Measurements from ENCODE around the gene TSEN34. TPM values are rescaled to one million over a fixed set of nuclear protein-coding genes. Genes with fewer than 3 reads are reported as not detected.

The TSEN34 gene
- total and polyA plus RNA-seq, 7 experiments from 2014 or later = 9.5 to 48.7 (median 23.7) TPM

DNA sequence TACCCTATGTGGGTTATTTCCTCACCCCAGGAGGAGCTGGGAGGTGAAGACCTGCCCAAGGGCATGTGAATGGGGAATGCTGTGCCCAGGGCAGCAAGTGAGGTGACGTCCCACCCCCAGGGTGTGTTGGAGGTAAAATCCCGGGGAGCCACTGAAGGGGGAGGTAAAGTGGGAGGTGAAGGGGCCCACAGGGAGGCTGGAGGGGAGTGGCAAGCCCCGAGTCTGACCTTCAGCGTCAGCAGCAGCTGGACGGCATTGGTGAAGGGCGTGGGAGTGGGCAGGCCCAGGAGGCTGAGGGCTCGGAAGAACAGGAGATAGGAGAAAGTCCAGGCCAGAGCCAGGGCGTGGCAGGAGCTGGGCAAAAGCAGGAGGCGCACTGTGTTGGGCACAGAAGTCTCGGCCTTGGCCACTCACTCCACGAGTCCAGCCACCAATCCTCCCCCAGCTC lies 4.2 kb upstream of the TSEN34 start:
- H3K9me3 Mint-ChIP-seq = peaks cover 0 to 2% (median 0%) of the 10 kb centered on the region in 11 donors
- peaks cover 15 to 16% of the 10 kb centered on the region in 2 donors for H3K4me1 ChIP-seq (ENCODE audit: control insufficient read depth in 2 of 2, insufficient read depth in 2 of 2, low read length in 2 of 2)
- H3K9me3 ChIP-seq (ENCODE audit: control insufficient read depth in 2 of 3, low read length in 3 of 3) = no peaks in the 10 kb centered on the region
- ChIA-PET CTCF (no interaction called here), POLR2A (interaction anchor here (2.6 to 7.0 kb wide), 2 partner anchors 14 to 28 kb away, joined by 11 to 135 read pairs; partner anchors contain the start of genes LENG1 and RPS9)
- peak overlapping the region in 8 of 10 donors; percentile 56 to 97 (median 90) for H3K4me3 Mint-ChIP-seq
- ATAC-seq (no peak), DNase-seq (no peak)
- intact Hi-C loops (cut with micrococcal nuclease) = no loop called here
- H3K27me3 ChIP-seq (ENCODE audit: control insufficient read depth in 2 of 2, insufficient read depth in 2 of 2, low read length in 2 of 2) = no peaks in the 10 kb centered on the region
- H3K27ac Mint-ChIP-seq = peak overlapping the region in 5 of 9 donors; percentile 73 to 100 (median 82)
- H3K4me1 Mint-ChIP-seq = peaks cover 7 to 30% (median 28%) of the 10 kb centered on the region in 7 donors
- H3K27ac ChIP-seq (ENCODE audit: low read depth, low read length) = no peak overlapping the region
- H3K4me3 ChIP-seq (ENCODE audit: low read length) = no peak overlapping the region
- H3K36me3 ChIP-seq (ENCODE audit: control insufficient read depth in 2 of 3, insufficient read depth in 3 of 3, low read length in 3 of 3) = peaks cover 0 to 9% (median 0%) of the 10 kb centered on the region in 3 experiments
- H3K27me3 Mint-ChIP-seq = peaks cover 0 to 2% (median 0%) of the 10 kb centered on the region in 5 donors
- peaks cover 0 to 9% (median 0%) of the 10 kb centered on the region in 5 donors for H3K36me3 Mint-ChIP-seq

GRCh38 chr19:54188215-54188871 lies 2.8 kb upstream of the TSEN34 start:
- peaks cover 20 to 22% of the 10 kb centered on the region in 2 donors for H3K4me1 ChIP-seq (ENCODE audit: control insufficient read depth in 2 of 2, insufficient read depth in 2 of 2, low read length in 2 of 2)
- peaks cover 0 to 2% (median 0%) of the 10 kb centered on the region in 5 donors for H3K27me3 Mint-ChIP-seq
- ChIA-PET POLR2A (interaction anchor here (1.0 to 7.0 kb wide), 11 partner anchors 12 to 73 kb away, joined by 3 to 135 read pairs (median 11); partner anchors contain the start of genes CNOT3, LENG1, PRPF31 and RPS9), CTCF (interaction anchor here (0.9 to 2.1 kb wide), 4 partner anchors 20 to 79 kb away, joined by 3 to 6 read pairs (median 4); partner anchors contain the start of genes CNOT3 and LENG1)
- no peak for ATAC-seq
- peak in 2 of 9 donors; percentile 73 to 77 for DNase-seq
- peak overlapping the region; percentile 99 for H3K27ac ChIP-seq (ENCODE audit: low read depth, low read length)
- H3K9me3 Mint-ChIP-seq = peaks cover 0 to 2% (median 0%) of the 10 kb centered on the region in 11 donors
- H3K4me3 ChIP-seq (ENCODE audit: low read length) = peak overlapping the region; percentile 81
- peak overlapping the region; percentile 77 to 99 (median 90) for H3K4me3 Mint-ChIP-seq
- H3K27me3 ChIP-seq (ENCODE audit: control insufficient read depth in 2 of 2, insufficient read depth in 2 of 2, low read length in 2 of 2) = no peaks in the 10 kb centered on the region
- H3K36me3 Mint-ChIP-seq = peaks cover 0 to 14% (median 4%) of the 10 kb centered on the region in 5 donors
- peaks cover 1 to 13% (median 2%) of the 10 kb centered on the region in 3 experiments for H3K36me3 ChIP-seq (ENCODE audit: control insufficient read depth in 2 of 3, insufficient read depth in 3 of 3, low read length in 3 of 3)
- peak overlapping the region; percentile 52 to 100 (median 82) for H3K27ac Mint-ChIP-seq
- H3K9me3 ChIP-seq (ENCODE audit: control insufficient read depth in 2 of 3, low read length in 3 of 3) = no peaks in the 10 kb centered on the region
- intact Hi-C loops (cut with micrococcal nuclease) = loop anchor here in 1 of 2 donors (2.0 kb wide), 1 partner anchor 20 kb away; no protein-coding TSS in a partner anchor
- peaks cover 15 to 42% (median 39%) of the 10 kb centered on the region in 7 donors for H3K4me1 Mint-ChIP-seq

GRCh38 chr19:54189145-54189734 lies 1.9 kb upstream of the TSEN34 start, which contains the start of gene MBOAT7:
Gene MBOAT7 (minus strand): TSS chr19:54189580. CDS start chr19:54188508, 1,072 bp downstream.
- H3K4me3 ChIP-seq (ENCODE audit: low read length) = peak within 1 kb of the TSS; percentile 81
- peaks cover 5 to 18% (median 5%) of the 10 kb centered on the region in 3 experiments for H3K36me3 ChIP-seq (ENCODE audit: control insufficient read depth in 2 of 3, insufficient read depth in 3 of 3, low read length in 3 of 3)
- no peak for ATAC-seq
- no peaks in the 10 kb centered on the region for H3K9me3 ChIP-seq (ENCODE audit: control insufficient read depth in 2 of 3, low read length in 3 of 3)
- Mint-ChIP-seq H3K4me1 (peaks cover 15 to 47% (median 39%) of the 10 kb centered on the region in 7 donors), H3K27me3 (peaks cover 0 to 2% (median 0%) of the 10 kb centered on the region in 5 donors), H3K9me3 (peaks cover 0 to 2% (median 0%) of the 10 kb centered on the region in 11 donors), H3K27ac (peak within 1 kb of the TSS; percentile 97 to 100 (median 99)), H3K36me3 (peaks cover 0 to 18% (median 5%) of the 10 kb centered on the region in 5 donors), H3K4me3 (peak within 1 kb of the TSS; percentile 90 to 100 (median 93))
- intact Hi-C loops (cut with micrococcal nuclease) = loop anchor here (1.0 to 2.0 kb wide), 4 partner anchors 11 to 42 kb away; no protein-coding TSS in a partner anchor
- peak within 1 kb of the TSS; percentile 99 for H3K27ac ChIP-seq (ENCODE audit: low read depth, low read length)
- DNase-seq = no peak
- H3K4me1 ChIP-seq (ENCODE audit: control insufficient read depth in 2 of 2, insufficient read depth in 2 of 2, low read length in 2 of 2) = peaks cover 20 to 22% of the 10 kb centered on the region in 2 donors
- ChIA-PET CTCF (interaction anchor here (0.6 to 2.1 kb wide), 8 partner anchors 9 to 184 kb away, joined by 3 to 6 read pairs (median 4); partner anchors contain the start of genes CNOT3 and LENG1), POLR2A (interaction anchor here (0.7 to 7.0 kb wide), 22 partner anchors 11 to 1465 kb away, joined by 3 to 135 read pairs (median 6); partner anchors contain the start of genes CNOT3, FIZ1, LENG1 and LENG8)
- no peaks in the 10 kb centered on the region for H3K27me3 ChIP-seq (ENCODE audit: control insufficient read depth in 2 of 2, insufficient read depth in 2 of 2, low read length in 2 of 2)

GRCh38 chr19:54189735-54190502 lies 1.2 kb upstream of the TSEN34 start:
- Mint-ChIP-seq H3K36me3 (peaks cover 0 to 18% (median 5%) of the 10 kb centered on the region in 5 donors), H3K9me3 (peaks cover 0 to 2% (median 0%) of the 10 kb centered on the region in 11 donors), H3K4me3 (peak overlapping the region; percentile 90 to 100 (median 93)), H3K27me3 (peaks cover 0 to 2% (median 0%) of the 10 kb centered on the region in 5 donors), H3K4me1 (peaks cover 15 to 47% (median 39%) of the 10 kb centered on the region in 7 donors), H3K27ac (peak overlapping the region; percentile 97 to 100 (median 99))
- Histone ChIP-seq H3K9me3 (ENCODE audit: control insufficient read depth in 2 of 3, low read length in 3 of 3) (no peaks in the 10 kb centered on the region), H3K4me3 (ENCODE audit: low read length) (peak overlapping the region; percentile 81), H3K4me1 (ENCODE audit: control insufficient read depth in 2 of 2, insufficient read depth in 2 of 2, low read length in 2 of 2) (peaks cover 20 to 22% of the 10 kb centered on the region in 2 donors), H3K36me3 (ENCODE audit: control insufficient read depth in 2 of 3, insufficient read depth in 3 of 3, low read length in 3 of 3) (peaks cover 5 to 18% (median 5%) of the 10 kb centered on the region in 3 experiments), H3K27me3 (ENCODE audit: control insufficient read depth in 2 of 2, insufficient read depth in 2 of 2, low read length in 2 of 2) (no peaks in the 10 kb centered on the region), H3K27ac (ENCODE audit: low read depth, low read length) (peak overlapping the region; percentile 99)
- DNase-seq (peak; percentile 98 to 100 (median 100)), ATAC-seq (peak; percentile 73)
- CTCF ChIA-PET = interaction anchor here (0.7 to 2.1 kb wide), 5 partner anchors 8 to 87 kb away, joined by 3 to 6 read pairs (median 4); partner anchors contain the start of genes CNOT3 and LENG1
- intact Hi-C loops (cut with micrococcal nuclease) = loop anchor here (1.0 to 10.0 kb wide), 20 partner anchors 10 to 1464 kb away; partner anchors contain the start of genes CNOT3 (in 2 of the 2), LENG8 (in 2 of the 2), MYADM (in 2 of the 2) and NDUFA3 (in 2 of the 2)
- POLR2A ChIA-PET = interaction anchor here (0.7 to 7.0 kb wide), 24 partner anchors 11 to 1465 kb away, joined by 3 to 135 read pairs (median 6); partner anchors contain the start of genes CNOT3, FIZ1, LENG1 and LENG8

- Histone ChIP-seq H3K27ac (ENCODE audit: low read depth, low read length) (peak overlapping the region; percentile 99), H3K9me3 (ENCODE audit: control insufficient read depth in 2 of 3, low read length in 3 of 3) (no peaks in the 10 kb centered on the region), H3K36me3 (ENCODE audit: control insufficient read depth in 2 of 3, insufficient read depth in 3 of 3, low read length in 3 of 3) (peaks cover 5 to 18% (median 5%) of the 10 kb centered on the region in 3 experiments), H3K4me1 (ENCODE audit: control insufficient read depth in 2 of 2, insufficient read depth in 2 of 2, low read length in 2 of 2) (peaks cover 20 to 22% of the 10 kb centered on the region in 2 donors), H3K4me3 (ENCODE audit: low read length) (peak overlapping the region; percentile 89), H3K27me3 (ENCODE audit: control insufficient read depth in 2 of 2, insufficient read depth in 2 of 2, low read length in 2 of 2) (no peaks in the 10 kb centered on the region)
- peak overlapping the region; percentile 97 to 100 (median 99) for H3K27ac Mint-ChIP-seq
- peaks cover 0 to 2% (median 0%) of the 10 kb centered on the region in 11 donors for H3K9me3 Mint-ChIP-seq
- ChIA-PET POLR2A (interaction anchor here (0.6 to 7.0 kb wide), 14 partner anchors 10 to 1464 kb away, joined by 3 to 135 read pairs (median 6); partner anchors contain the start of genes CNOT3, LENG1, MYADM and PRPF31), CTCF (no interaction called here)
- intact Hi-C loops (cut with micrococcal nuclease) = loop anchor here (1.0 to 10.0 kb wide), 16 partner anchors 10 to 1464 kb away; partner anchors contain the start of genes CNOT3 (in 2 of the 2), LENG8 (in 2 of the 2), MYADM (in 2 of the 2) and NDUFA3 (in 2 of the 2)
- H3K27me3 Mint-ChIP-seq = peaks cover 0 to 2% (median 0%) of the 10 kb centered on the region in 5 donors
- DNase-seq (peak in 8 of 9 donors; percentile 99 to 100 (median 100)), ATAC-seq (peak; percentile 70)
- H3K4me1 Mint-ChIP-seq = peaks cover 21 to 47% (median 38%) of the 10 kb centered on the region in 7 donors
- peak overlapping the region; percentile 90 to 100 (median 93) for H3K4me3 Mint-ChIP-seq
- H3K36me3 Mint-ChIP-seq = peaks cover 0 to 20% (median 10%) of the 10 kb centered on the region in 5 donors
Measured at GRCh38 chr19:54190503-54191010, 551 bp upstream of the TSEN34 start.

All from naive thymus-derived CD4-positive, alpha-beta T cell (primary cell).